ENCODE measurements around the gene BRD3. TPM values are rescaled to one million over a fixed set of nuclear protein-coding genes. Genes with fewer than 3 reads are reported as not detected.
A peak's percentile ranks its signal among the peaks of the same experiment; 100 is the strongest.

BRD3 gene
- total RNA-seq, 1 experiment from 2014 or later, result 63.1 TPM

DNA sequence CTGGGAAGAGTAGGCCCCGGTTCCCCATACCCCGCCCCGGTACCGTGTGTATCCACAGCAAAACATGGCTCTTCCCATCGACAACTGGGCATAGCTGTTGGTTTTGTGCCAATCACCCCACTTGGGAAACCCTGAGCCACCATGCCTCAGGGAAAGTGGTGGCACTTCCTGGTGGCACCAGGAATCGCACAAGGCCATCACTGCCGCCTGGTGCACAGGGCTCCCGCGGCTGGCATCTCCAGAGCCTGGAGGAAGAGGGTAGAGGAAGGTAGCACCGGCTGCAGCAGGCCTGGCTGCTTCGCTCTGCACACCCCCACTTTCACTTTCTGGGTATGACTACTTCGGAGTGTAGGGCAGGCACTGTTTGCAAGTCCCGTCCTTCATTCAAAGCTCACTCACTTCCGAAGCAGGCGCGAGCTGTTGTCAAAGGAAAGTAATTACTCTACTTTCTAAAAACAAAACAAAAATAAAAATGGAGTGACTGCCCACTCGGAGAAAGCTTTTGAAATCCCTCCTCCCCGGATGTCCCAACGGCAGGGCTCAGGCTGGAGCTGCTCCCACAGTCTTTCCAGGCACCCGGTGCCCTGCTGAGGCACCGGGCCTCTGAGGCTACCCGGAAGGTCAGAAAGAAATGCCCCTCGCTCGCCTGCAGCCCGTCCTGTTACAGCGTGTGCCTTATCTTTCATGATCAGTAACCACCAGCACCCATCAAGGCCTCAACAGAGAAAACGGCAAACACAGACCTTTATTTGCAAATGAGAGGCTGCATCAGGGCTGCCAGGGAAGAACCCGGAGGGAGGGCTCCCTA lies 2.0 kb downstream of the BRD3 start:
- Mint-ChIP-seq H3K27ac (peak overlapping the region; percentile 77 to 89 (median 82); a peak in 6 of 7 replicates), H3K9me3 (peaks cover 2% of the 10 kb centered on the region in 2 experiments; a peak in 3 of 5 replicates)
- H3K27ac ChIP-seq (ENCODE audit: insufficient read length, low read depth, low read length), result no peak overlapping the region

More for the DNA sequence above, 2.0 kb downstream of the BRD3 start:
- peak; percentile 28 for DNase-seq
- no peak overlapping the region for H4K5ac ChIP-seq (ENCODE audit: insufficient read length, low read depth, low read length)
- TF ChIP-seq, protein P1, sequence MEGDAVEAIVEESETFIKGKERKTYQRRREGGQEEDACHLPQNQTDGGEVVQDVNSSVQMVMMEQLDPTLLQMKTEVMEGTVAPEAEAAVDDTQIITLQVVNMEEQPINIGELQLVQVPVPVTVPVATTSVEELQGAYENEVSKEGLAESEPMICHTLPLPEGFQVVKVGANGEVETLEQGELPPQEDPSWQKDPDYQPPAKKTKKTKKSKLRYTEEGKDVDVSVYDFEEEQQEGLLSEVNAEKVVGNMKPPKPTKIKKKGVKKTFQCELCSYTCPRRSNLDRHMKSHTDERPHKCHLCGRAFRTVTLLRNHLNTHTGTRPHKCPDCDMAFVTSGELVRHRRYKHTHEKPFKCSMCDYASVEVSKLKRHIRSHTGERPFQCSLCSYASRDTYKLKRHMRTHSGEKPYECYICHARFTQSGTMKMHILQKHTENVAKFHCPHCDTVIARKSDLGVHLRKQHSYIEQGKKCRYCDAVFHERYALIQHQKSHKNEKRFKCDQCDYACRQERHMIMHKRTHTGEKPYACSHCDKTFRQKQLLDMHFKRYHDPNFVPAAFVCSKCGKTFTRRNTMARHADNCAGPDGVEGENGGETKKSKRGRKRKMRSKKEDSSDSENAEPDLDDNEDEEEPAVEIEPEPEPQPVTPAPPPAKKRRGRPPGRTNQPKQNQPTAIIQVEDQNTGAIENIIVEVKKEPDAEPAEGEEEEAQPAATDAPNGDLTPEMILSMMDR (conservative IDR thresholded peaks at IDR 0.05), result no peak
- no peak overlapping the region for H2BK20ac ChIP-seq (ENCODE audit: low read depth, low read length, poor library complexity, severe bottlenecking)
- no peaks in the 10 kb centered on the region; the same call in 1 of the 2 replicates for H3K27me3 ChIP-seq (ENCODE audit: insufficient read depth, low read length)
- no peak overlapping the region for H3T11ph ChIP-seq (ENCODE audit: low read length)
- H3K23me2 ChIP-seq (ENCODE audit: insufficient read length, low read depth, low read length, poor library complexity, severe bottlenecking), result peaks cover 13% of the 10 kb centered on the region
- H3K23ac ChIP-seq (ENCODE audit: insufficient read length, low read depth, low read length), result no peak overlapping the region
- no peak overlapping the region for H4K91ac ChIP-seq (ENCODE audit: insufficient read length, low read depth, low read length)
- H4K8ac ChIP-seq (replicated peaks; ENCODE audit: insufficient read length, low read depth, low read length), result no peak overlapping the region
- peaks cover 3% of the 10 kb centered on the region for H4K20me1 ChIP-seq (ENCODE audit: control insufficient read depth, insufficient read depth, insufficient read length)
- peaks cover 22% of the 10 kb centered on the region for H3K27me3 Mint-ChIP-seq (ENCODE audit: low read depth)
- H3K79me2 ChIP-seq (ENCODE audit: insufficient read depth, low read length), result peaks cover 48% of the 10 kb centered on the region; the same call in 1 of the 2 replicates
- H3K56ac ChIP-seq (ENCODE audit: insufficient read length, low read depth, low read length), result no peak overlapping the region
- H3K4ac ChIP-seq (ENCODE audit: low read depth, low read length), result no peak overlapping the region
- no peak overlapping the region for H3K18ac ChIP-seq (ENCODE audit: insufficient read length, low read depth, low read length)
- H3K9ac ChIP-seq (ENCODE audit: extremely low read depth, insufficient read length, low read length), result no peak overlapping the region
- WGBS (ENCODE audit: extremely low coverage, insufficient read length, low lambda C conversion rate), result no CpG with 5 or more reads among the region's 28 CpGs
- H3K4me1 Mint-ChIP-seq, result peaks cover 26 to 38% of the 10 kb centered on the region in 2 experiments
- no peak overlapping the region for H2BK120ac ChIP-seq (ENCODE audit: low read depth, low read length, poor library complexity, severe bottlenecking)
- no peak overlapping the region for H2AFZ ChIP-seq (ENCODE audit: low read length)
- peak overlapping the region; percentile 84 to 92 for H3K4me3 Mint-ChIP-seq
- peaks cover 6% of the 10 kb centered on the region for H3K79me1 ChIP-seq (ENCODE audit: insufficient read depth, low read depth, low read length, poor library complexity, severe bottlenecking)
- no peak overlapping the region for H2BK5ac ChIP-seq (ENCODE audit: insufficient read length, low read length)
- peaks cover 0 to 11% (median 3%) of the 10 kb centered on the region in 3 experiments; a peak in 4 of 7 replicates for H3K36me3 Mint-ChIP-seq (ENCODE audit: insufficient read depth in 1 of 3, low read depth in 3 of 3)
- H2AK5ac ChIP-seq (ENCODE audit: insufficient read length, low read length), result no peak overlapping the region
- H3K4me1 ChIP-seq (ENCODE audit: insufficient read depth, low read length), result no peaks in the 10 kb centered on the region
- no peaks in the 10 kb centered on the region for H3K9me3 ChIP-seq (ENCODE audit: control insufficient read depth, low read depth, low read length)
- H2BK15ac ChIP-seq (ENCODE audit: low read depth, low read length), result no peak overlapping the region
- no peak overlapping the region for H2BK12ac ChIP-seq (ENCODE audit: insufficient read length, low read depth, low read length)
- no peak overlapping the region; the same call in 1 of the 2 replicates for H3K14ac ChIP-seq (ENCODE audit: insufficient read depth, low read length)
- peak overlapping the region; percentile 93 for H3K4me2 ChIP-seq (ENCODE audit: insufficient read depth, insufficient read length, low read length)

Data from H9 (cell line).